ENCODE measurements around the gene TRAPPC4.
"Not testable (repeated sequence)": the region's sequence is repeated elsewhere in the genome, so short reads cannot be mapped to it uniquely, and the experiment has no call there.

Gene TRAPPC4

GRCh38 chr11:119033421-119033820, 14.9 kb downstream of the TRAPPC4 start:
- not testable (repeated sequence) for DNase-seq (ENCODE audit: low read depth, low spot score)

- no peak for DNase-seq (ENCODE audit: low read depth, low spot score)
These were observed 16.2 kb downstream of the TRAPPC4 start for GRCh38 chr11:119034813-119035212.

GRCh38 chr11:119038884-119039283, 20.3 kb downstream of the TRAPPC4 start:
- DNase-seq (ENCODE audit: low read depth, low spot score): no peak

GRCh38 chr11:119039471-119039870, 20.9 kb downstream of the TRAPPC4 start:
- not testable (repeated sequence) for DNase-seq (ENCODE audit: low read depth, low spot score)

- DNase-seq (ENCODE audit: low read depth, low spot score): no peak
These were observed 23.4 kb downstream of the TRAPPC4 start for GRCh38 chr11:119041821-119042514.

GRCh38 chr11:119042927-119043326, 24.4 kb downstream of the TRAPPC4 start:
- no peak for DNase-seq (ENCODE audit: low read depth, low spot score)

- no peak for DNase-seq (ENCODE audit: low read depth, low spot score)
These were observed 26.1 kb downstream of the TRAPPC4 start for GRCh38 chr11:119044708-119045107.

- DNase-seq (ENCODE audit: low read depth, low spot score): no peak
These were observed 27.9 kb downstream of the TRAPPC4 start for GRCh38 chr11:119046489-119046888.

- DNase-seq (ENCODE audit: low read depth, low spot score): no peak
These were observed 28.6 kb downstream of the TRAPPC4 start for GRCh38 chr11:119047205-119047604.

GRCh38 chr11:119048644-119049043, 30.1 kb downstream of the TRAPPC4 start:
- no peak for DNase-seq (ENCODE audit: low read depth, low spot score)

- no peak for DNase-seq (ENCODE audit: low read depth, low spot score)
These were observed 30.5 kb downstream of the TRAPPC4 start for GRCh38 chr11:119049081-119049480.

GRCh38 chr11:119051440-119052162, 33.0 kb downstream of the TRAPPC4 start:
- no peak for DNase-seq (ENCODE audit: low read depth, low spot score)

GRCh38 chr11:119052163-119052814, 33.7 kb downstream of the TRAPPC4 start:
- no peak for DNase-seq (ENCODE audit: low read depth, low spot score)

GRCh38 chr11:119054418-119054817, 35.9 kb downstream of the TRAPPC4 start:
- DNase-seq (ENCODE audit: low read depth, low spot score): no peak

- DNase-seq (ENCODE audit: low read depth, low spot score): no peak
These were observed 37.3 kb downstream of the TRAPPC4 start for GRCh38 chr11:119055901-119056300.

GRCh38 chr11:119056421-119056999, 37.9 kb downstream of the TRAPPC4 start:
- DNase-seq (ENCODE audit: low read depth, low spot score): no peak

- DNase-seq (ENCODE audit: low read depth, low spot score): peak; percentile 95
These were observed 38.6 kb downstream of the TRAPPC4 start, which contains the start of gene HYOU1 for GRCh38 chr11:119057000-119057769. Gene HYOU1, minus strand, starts transcription at chr11:119057205. Its CDS starts 1,045 bp downstream, at chr11:119056160.

- not testable (repeated sequence) for DNase-seq (ENCODE audit: low read depth, low spot score)
These were observed 40.6 kb downstream of the TRAPPC4 start for GRCh38 chr11:119059128-119059527.

- no peak for DNase-seq (ENCODE audit: low read depth, low spot score)
These were observed 42.7 kb downstream of the TRAPPC4 start for GRCh38 chr11:119061256-119061655.

GRCh38 chr11:119062779-119063178, 44.2 kb downstream of the TRAPPC4 start:
- no peak for DNase-seq (ENCODE audit: low read depth, low spot score)

GRCh38 chr11:119065369-119065768, 46.8 kb downstream of the TRAPPC4 start:
- no peak for DNase-seq (ENCODE audit: low read depth, low spot score)

Measured in activated CD4-positive, CD25-positive, alpha-beta regulatory T cell treated with anti-CD3 and anti-CD28 coated beads, Interleukin-2, amount 50 U/mL, for 16 hours (primary cell).